ENCODE results near the gene SPATA6L. TPM values are rescaled to one million over a fixed set of nuclear protein-coding genes. Genes with fewer than 3 reads are reported as not detected.
A peak's percentile ranks its signal among the peaks of the same experiment; 100 is the strongest.

Gene SPATA6L
- total and polyA plus RNA-seq, 2 of the 4 experiments (the other 2 are of a cell fraction): 0.18 to 0.84 TPM

GRCh38 chr9:4590430-4591122 is 75.7 kb downstream of the SPATA6L start:
- in situ Hi-C loops (cut with MboI; ENCODE audit: low sequenced_read_pairs): no loop called here
- Histone ChIP-seq H3K4ac (ENCODE audit: low read depth, low read length) (peak overlapping the region; percentile 56; the same call in 1 of the 2 replicates), H3K4me1 (ENCODE audit: control insufficient read depth, insufficient read depth, low read length) (peaks cover 7% of the 10 kb centered on the region), H3K27ac (ENCODE audit: insufficient read depth, low read length) (peak overlapping the region; percentile 29; the same call in 1 of the 2 replicates), H3K4me2 (ENCODE audit: low read depth, low read length) (peak overlapping the region; percentile 54; the same call in 1 of the 2 replicates), H3K79me1 (ENCODE audit: low read depth in 1 of 2, low read length in 2 of 2) (no peaks in the 10 kb centered on the region), H2BK20ac (ENCODE audit: low read depth, low read length) (no peak overlapping the region), H4K20me1 (ENCODE audit: insufficient read depth, low read length) (no peaks in the 10 kb centered on the region), H3K56ac (ENCODE audit: extremely low read depth, insufficient read depth, low read length) (no peak overlapping the region), H3K14ac (replicated peaks; ENCODE audit: low read depth, low read length) (0 out of 2 replicates have a peak overlapping the region, but pooled peaks have one; percentile 5), H4K8ac (ENCODE audit: low read depth in 2 of 2, low read length in 2 of 2) (no peak overlapping the region), H3K9me1 (ENCODE audit: insufficient read depth, low read length) (peaks cover 3% of the 10 kb centered on the region; the same call in 1 of the 2 replicates), H4K91ac (ENCODE audit: insufficient read depth, low read depth, low read length) (peak overlapping the region; percentile 20; the same call in 1 of the 2 replicates), H3K36me3 (ENCODE audit: control insufficient read depth, insufficient read depth, low read length) (no peaks in the 10 kb centered on the region), H3K23ac (ENCODE audit: low read depth, low read length) (no peak overlapping the region), H3K9ac (ENCODE audit: low read depth, low read length) (no peak overlapping the region), H3K4me3 (ENCODE audit: insufficient read depth, low read depth, low read length) (no peak overlapping the region), H2BK5ac (ENCODE audit: low read depth, low read length, poor library complexity, severe bottlenecking) (no peak overlapping the region), H3K27me3 (ENCODE audit: control insufficient read depth, insufficient read depth, low read length) (no peaks in the 10 kb centered on the region), H4K5ac (ENCODE audit: low read depth, low read length) (peak overlapping the region; percentile 55), H2BK120ac (ENCODE audit: low read depth, low read length) (0 out of 2 replicates have a peak overlapping the region, but pooled peaks have one; percentile 42), H2AFZ (replicated peaks; ENCODE audit: low read length, poor library complexity) (no peak overlapping the region), H3K9me3 (ENCODE audit: control insufficient read depth, insufficient read depth, low read length) (no peaks in the 10 kb centered on the region), H2AK9ac (replicated peaks; ENCODE audit: low read depth, low read length, poor library complexity) (no peak overlapping the region), H3K18ac (ENCODE audit: low read depth, low read length) (peak overlapping the region; percentile 67; the same call in 1 of the 2 replicates), H2AK5ac (ENCODE audit: low read depth, low read length) (no peak overlapping the region), H2BK15ac (ENCODE audit: low read depth, low read length) (no peak overlapping the region)
- DNase-seq (peak; percentile 57), ATAC-seq (ENCODE audit: low read depth) (peak; percentile 86)
- no TSS peak for BruUV-seq (replicated peaks)
- dilution Hi-C loops (cut with HindIII; ENCODE audit: low sequenced_read_pairs, unreplicated experiment): no loop called here
- CTCF ChIA-PET: no interaction called here
- TF ChIP-seq CEBPB (IDR thresholded peaks at IDR 0.05; ENCODE audit: low read depth, low read length) (peak; percentile 43; the same call in 1 of the 2 replicates), BHLHE40 (IDR thresholded peaks at IDR 0.05; ENCODE audit: low read depth, low read length) (no peak), RCOR1 (IDR thresholded peaks at IDR 0.05; ENCODE audit: insufficient replicate concordance, low read length) (no peak), MXI1 (IDR thresholded peaks at IDR 0.05; ENCODE audit: borderline replicate concordance, low read depth, low read length) (no peak)
- WGBS, 2 experiments (ENCODE audit: extremely low coverage in 2 of 2, insufficient read length in 1 of 2): no CpG with 5 or more reads among the region's 8 CpGs
- POLR2A ChIA-PET (ENCODE audit: unreplicated experiment): no interaction called here
- intact Hi-C loops (cut with micrococcal nuclease): no loop called here
